Measurements from ENCODE around the gene TMCC1. TPM values are rescaled to one million over a fixed set of nuclear protein-coding genes. Genes with fewer than 3 reads are reported as not detected.

Gene TMCC1
- total RNA-seq, 1 experiment from 2014 or later, result 7.3 TPM

DNA sequence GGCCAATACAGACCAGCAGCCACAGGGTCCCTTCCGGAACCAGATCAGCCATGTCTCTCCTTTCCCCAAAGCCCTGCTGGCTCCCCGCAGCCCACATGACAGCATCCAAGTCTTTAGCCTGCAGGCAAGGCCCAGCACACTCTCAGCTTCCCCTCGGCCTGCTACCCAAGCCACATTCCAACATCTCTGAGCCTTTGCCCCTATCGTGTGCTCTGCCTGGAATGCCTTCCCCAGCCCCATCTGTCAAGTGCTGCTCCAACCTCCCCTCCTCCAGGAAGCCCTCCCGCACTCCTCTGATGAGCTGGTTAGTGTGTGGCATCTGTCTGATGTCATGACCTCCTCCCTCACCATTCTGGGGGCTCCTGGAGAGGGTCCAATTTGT lies 295.5 kb downstream of the TMCC1 start:
- DNase-seq (ENCODE audit: low read depth), result peak; percentile 65

Other genes with a start within 250 kb of the TMCC1 start
- not detected in 2 replicates for gene TRH, start 81.0 kb upstream of the TMCC1 start, total RNA-seq (2014; rRNA removed; shearing (Covaris generic))
- gene ALG1L2, start 188.1 kb upstream of the TMCC1 start, total RNA-seq (2014; rRNA removed; shearing (Covaris generic)), result not detected in 2 replicates

All from RPMI7951 (cell line).